Spleen (tissue), 3 donors: ENCODE measurements around the gene BTBD17.

Experiments
- POLR2A ChIP-seq, 3 donors: fragments of 450-650 bp; IDR thresholded peaks; one replicate each; pipeline ENCODE4 v1.5.1; 2017; ENCODE audit warnings: antibody characterized with exemption in 3 of 3, mild to moderate bottlenecking in 1 of 3
- POLR2AphosphoS5 ChIP-seq, 3 donors: sonication (generic); formaldehyde crosslinking; IDR thresholded peaks; one replicate each; pipeline ENCODE4 v1.5.1; 2017; ENCODE audit warnings: antibody characterized with exemption in 3 of 3

DNA sequence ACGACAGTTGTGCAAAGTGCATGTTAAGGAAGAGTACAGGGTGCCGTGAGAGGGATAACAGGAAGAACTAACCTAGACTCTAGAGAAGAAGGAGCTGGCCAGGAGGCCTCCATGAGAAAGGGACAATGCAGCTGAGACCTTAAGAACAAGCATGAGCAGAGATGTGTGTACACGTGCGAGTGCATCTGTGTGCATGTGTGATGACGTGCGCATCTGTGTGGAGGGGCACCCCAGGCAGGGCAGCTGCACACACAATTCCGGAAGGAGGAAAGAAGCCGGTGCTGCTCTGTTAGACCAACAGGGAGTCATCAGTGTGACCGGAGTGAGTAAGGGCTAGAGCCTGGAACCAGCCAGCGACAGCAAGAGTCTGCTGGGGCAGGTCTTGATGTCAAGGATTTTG, 43.3 kb downstream of the BTBD17 start:
- no peak for TF ChIP-seq POLR2A (IDR thresholded peaks at IDR 0.05)
- TF ChIP-seq POLR2AphosphoS5 (IDR thresholded peaks at IDR 0.05): no peak
